RPMI7951 (cell line): Measurements from ENCODE around the gene PRR5. TPM values are rescaled to one million over a fixed set of nuclear protein-coding genes. Genes with fewer than 3 reads are reported as not detected.

Source experiments
- DNase-seq: peaks from one replicate; pipeline ENCODE4 v3.0.0-alpha.2; 2012; ENCODE audit warnings: low read depth
- total RNA-seq: library from RNA; depleted of rRNA; stranded (reverse); fragments of >200 nt; shearing (Covaris generic); gene quantifications from 2 replicates; pipeline ENCODE4 v1.2.3, GENCODE V29; 2014

The PRR5 gene
- total RNA-seq, 1 experiment from 2014 or later: 0.96 TPM

DNA sequence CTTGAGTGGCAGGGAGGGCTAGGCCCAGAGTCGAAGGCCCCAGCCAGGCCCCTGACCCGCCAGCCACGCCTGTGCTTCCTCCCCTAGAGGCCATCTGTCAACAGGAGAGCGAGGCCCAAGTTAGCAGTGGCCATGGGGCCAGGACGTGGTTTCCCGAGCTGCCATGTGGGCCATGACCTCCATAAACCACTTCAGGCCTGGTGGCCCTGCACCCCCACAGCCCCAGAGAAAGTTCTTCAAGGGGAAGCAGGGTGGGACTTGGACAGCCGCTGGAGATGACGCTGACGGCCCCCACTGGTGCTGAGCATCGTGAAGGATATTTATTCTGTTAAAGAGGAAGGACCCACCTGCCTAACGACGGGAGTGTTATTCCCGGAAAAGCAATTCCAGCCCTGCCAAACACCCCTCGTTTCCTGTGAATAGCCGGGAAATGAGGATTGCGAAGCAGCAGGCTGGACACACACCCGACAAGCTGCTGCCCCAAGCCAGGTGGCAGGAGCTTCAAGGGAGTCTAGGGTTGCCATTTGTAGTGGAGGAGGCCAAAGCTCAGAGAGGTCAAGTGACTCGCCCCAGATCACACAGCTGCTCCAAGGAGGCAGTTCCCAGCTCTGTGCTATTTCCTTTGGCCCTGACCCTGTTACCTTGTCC lies 12.8 kb downstream of the PRR5 start:
- no peak for DNase-seq

DNA sequence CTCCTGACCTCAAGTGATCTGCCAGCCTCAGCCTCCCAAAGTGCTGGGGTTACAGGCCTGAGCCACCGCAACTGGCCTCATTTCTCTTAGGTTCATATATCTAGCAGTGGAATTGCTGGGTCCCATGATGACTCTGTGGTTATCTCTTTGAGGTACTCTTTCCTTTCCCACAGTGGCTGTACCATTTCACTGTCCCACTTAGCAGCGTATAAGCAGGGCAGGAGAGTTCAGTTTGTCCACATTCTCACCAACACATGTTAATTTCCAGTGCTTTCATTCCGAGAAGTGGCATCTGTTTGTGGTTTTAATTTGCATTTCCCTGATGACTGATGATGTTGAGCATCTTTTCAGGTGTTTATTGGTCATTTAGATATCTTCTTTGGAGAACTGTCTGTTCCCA lies 16.4 kb downstream of the PRR5 start:
- DNase-seq: no peak

DNA sequence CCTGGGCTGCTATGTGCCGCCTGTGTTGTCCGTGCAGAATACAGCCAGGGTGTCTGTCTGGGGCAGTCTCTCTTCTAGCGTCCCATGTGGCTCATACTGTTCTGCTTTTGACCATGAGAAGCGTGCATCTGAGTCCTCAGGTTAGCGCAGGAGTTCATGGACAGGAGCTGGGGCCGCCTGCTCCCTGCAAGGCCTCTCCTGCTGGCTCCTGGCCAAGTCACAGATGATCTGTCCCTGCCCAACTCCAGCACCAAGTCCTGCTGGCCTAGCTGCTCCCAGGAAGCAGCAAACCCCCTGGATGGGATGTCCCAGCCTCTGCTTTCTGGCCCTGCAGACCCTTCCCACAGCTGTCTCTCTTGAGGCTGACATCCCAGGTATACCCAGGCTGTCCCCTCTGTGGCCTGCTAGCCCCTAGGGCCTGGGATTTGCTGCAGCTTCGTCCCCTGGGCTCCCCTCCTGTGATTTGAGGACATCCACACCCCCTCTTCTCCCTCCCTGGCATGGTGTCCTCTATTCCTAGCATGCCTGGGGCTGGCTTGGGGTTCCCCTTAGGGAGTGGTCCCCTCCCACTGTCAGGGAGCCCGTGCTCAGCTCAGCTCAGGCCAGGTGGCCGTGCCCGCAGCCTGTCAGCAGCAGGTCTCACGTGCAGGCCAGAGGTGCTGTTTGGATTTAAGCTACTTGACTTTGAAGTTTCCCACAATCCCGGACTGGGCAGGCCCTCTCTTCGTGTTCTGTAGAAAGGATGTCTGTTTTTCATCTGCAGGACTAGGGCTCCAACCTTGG lies 17.8 kb downstream of the PRR5 start:
- DNase-seq: no peak

DNA sequence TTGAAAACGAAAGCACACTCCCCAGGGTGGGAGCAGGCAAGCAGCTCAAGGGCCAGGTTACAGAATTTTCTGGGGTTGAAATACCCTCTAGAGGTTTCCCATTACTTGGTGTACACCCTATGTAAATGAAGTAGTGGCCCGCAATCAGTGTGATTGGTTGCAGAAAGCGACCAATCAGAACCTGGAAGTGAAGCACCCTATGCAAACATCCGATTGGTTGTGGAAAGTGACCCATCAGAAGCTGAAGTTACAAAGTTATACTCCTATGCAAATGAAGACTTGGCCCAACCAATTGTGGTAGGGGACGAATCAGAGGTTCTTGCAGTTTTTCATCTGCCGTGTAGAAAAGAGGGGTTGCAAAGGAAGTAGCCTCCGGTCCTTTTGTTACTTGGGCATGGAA lies 19.2 kb downstream of the PRR5 start:
- DNase-seq: no peak

DNA sequence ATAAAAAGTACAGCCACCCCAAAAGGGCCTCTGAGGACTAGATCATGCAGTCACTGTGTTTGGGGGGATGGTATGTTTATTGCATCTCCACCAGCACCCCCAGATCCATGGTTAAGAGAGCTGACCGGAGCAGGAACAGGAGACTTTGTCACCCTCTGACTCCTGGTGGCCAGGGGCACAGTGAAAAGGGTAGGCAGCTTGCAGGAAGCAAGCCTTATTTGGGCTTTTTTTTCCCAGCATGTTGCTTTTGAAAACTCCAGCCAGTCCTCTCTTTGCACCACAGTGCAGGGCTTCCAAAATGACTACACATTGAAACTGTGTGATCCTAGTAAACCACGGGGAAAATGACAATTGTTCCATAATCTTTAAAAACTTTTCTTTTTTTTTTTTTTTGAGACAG lies 20.6 kb downstream of the PRR5 start:
- DNase-seq: no peak

DNA sequence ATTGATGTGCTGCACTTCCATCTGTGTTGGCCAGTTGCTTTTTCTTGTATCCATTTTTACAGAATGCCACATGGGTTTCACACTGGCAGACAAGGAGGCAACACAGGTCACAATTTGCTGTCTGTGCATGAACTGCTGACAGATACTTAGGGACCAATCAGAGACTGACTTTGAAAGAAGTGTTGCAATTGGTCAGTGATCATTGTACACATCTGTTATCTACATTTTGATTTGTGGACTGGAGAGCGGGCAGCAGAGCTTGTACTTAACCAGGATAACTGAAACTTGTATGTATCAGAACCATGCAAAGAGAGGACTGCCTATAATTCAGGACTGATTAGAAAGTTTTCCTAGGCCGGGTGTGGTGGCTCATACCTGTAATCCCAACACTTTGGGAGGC lies 21.8 kb downstream of the PRR5 start:
- DNase-seq: no peak

DNA sequence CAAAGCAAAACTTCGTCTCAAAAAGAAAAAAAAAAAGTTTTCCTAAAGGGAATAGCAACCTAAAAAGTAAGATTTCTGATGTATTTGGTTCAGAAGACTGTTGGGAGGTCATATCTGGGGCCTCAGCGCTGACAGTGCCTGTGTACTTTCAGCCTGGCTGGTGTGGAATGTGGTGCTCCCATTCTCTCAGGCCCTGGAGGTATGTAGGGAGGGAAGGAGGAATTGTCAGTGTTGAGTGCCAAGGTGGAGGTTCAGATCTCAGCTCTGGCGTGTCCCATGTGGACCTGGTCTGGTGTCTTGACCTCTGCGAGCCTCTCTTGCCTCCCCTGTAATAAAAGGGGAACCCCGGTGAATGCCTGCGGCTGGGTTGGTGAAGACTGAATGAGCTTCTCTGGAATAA lies 22.4 kb downstream of the PRR5 start:
- no peak for DNase-seq

DNA sequence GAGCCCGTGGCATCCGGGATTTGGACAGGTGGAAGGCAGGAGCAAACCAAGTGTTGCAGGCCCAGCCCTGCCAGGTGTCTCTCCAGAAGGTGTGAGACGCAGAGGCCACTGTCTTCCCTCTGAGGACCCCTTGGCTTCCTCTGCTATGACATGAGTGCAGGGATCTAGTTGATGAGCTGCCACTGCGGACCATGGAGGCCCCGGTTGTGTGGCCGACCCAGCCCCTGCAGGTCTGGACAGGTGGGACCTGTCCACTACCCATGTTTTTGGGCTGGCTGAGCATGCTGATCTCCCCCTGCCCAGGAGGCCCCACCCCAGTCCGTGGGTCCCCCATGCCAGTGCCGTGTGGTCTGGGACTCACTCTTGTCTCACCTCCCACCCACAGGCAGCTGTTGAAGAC lies 22.9 kb downstream of the PRR5 start:
- DNase-seq: no peak

DNA sequence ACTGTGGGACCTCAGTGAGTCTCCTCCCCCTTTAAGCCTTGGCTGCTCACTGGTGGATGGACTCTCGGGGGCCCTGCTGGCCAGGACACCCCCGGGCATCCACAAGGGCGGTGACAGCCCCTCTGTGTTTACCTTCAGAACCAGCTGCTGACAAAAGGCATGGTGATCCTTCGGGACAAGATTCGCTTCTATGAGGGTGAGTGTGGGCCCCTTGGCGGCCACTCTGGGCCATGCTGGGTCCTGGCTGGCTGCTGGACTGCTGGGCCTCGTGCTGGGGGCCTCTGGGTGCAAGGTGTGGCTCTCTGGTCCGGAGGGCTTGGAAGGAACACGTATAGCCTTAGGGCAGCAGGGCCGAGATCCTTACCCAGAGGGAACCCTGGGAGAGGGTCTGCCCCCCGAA lies 24.4 kb downstream of the PRR5 start:
- no peak for DNase-seq

DNA sequence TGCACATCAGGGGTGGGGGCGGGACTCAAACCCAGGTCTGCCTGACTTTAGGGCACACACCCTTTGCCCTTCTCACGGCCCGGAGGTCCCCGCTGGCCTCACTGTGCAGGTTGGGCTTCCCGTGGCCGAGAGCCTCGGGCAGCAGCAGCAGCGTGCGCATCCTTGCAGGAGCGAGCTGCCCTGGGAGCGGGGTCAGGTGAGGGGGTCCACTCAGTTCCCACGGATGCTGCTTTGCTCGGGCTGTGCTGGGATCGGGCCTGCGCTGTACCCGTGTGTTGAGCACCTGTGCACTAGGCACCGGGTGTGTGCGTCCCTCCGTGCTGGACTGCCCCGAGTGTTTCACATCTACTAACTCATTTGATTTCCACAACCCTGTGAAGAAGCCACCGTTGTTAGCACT lies 25.1 kb downstream of the PRR5 start:
- DNase-seq: no peak

DNA sequence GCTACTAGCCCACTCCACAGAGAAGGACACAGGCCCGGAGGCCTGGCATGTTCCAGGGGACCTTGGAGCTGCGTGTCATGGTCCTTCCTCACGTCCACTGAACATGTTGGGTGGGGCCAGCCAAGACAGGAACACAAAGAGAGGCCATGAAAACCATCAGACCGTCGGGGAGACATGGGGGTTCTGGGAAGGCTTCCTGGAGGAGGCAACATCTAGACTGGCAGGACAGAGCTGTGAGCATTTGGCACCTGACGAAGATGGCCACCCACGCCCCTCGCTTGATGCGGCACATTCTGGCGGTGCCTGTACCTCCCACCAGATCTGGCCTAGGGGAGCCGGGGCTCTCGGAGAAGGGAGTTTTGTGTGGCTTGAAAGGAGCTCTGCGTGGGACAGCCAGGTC lies 25.7 kb downstream of the PRR5 start:
- no peak for DNase-seq

DNA sequence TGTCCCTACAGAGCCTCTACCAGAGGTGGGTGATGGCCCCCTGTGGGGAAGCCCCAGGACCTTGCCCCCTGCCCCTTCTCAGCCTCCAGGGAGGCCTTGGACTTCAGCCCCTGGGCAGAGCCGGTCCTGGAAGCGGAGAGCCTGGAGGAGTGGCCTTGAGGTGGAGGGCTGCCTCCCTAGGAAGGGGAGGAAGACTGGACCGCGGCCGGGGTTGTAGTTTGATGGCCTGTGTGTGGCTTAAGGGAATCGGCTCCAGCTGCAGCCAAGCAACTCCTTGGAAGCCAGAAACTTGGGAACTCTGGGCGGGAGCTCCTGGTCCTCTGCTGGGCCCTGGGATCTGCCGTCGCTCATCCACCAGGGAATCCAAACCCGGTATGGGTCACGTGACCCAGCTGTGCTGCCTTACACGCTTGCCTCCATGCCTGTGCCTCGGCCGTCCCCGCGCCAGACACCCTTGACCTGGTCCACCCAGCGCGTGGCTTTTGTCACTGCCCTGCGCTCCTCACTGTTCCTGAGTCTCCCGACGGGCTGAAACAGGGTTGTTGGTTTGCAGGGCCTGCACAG lies 26.8 kb downstream of the PRR5 start:
- DNase-seq: no peak

DNA sequence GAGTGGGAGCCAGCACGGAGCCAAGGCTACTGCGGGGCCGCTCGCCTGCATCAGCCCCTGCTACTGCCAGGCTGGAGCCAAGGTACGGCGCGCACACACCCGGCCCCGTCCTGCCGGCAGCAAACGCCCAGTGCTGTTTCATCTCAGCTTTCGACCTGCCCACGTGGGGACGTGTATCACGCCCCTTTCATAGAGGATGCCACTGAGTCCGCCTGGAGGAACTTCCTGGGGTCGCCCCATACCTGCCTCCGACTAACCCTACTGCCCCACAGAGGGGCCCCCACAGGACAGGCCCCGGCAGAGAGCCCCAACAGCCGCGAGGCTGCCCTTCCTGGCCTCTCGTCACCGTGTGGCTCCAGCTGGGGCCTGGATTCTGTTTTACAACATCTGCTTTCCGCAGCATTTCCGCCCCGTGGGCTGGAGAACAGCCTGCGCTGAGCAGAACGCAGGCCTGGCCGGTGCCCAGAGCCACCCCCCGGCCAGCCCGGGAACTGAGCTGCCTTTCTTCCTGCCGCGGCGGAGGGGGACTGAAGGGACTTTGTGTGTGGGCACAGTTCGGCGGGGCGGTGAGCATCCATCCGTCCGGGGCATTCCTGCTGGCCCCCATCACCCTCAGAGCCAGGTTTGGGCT lies 27.5 kb downstream of the PRR5 start:
- DNase-seq: no peak

DNA sequence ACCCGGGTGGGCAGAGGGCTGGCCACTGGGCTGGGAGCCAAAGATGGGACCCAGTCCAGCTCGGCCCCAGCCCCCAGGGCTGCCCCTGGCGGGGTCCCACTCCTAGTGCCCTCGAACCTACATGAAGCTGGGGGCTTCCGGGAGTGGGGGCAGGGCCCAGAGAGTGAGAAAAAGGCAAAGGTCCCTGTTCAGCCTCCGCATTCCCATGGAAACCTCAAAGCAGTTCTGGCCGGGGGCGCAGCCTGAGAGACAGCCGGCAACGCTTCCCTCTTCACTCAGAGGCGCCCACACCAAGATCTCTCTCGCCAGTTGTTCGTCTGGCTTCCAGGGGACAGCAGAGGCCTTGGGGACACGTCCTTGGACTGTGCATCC lies 28.0 kb downstream of the PRR5 start:
- DNase-seq: no peak

DNA sequence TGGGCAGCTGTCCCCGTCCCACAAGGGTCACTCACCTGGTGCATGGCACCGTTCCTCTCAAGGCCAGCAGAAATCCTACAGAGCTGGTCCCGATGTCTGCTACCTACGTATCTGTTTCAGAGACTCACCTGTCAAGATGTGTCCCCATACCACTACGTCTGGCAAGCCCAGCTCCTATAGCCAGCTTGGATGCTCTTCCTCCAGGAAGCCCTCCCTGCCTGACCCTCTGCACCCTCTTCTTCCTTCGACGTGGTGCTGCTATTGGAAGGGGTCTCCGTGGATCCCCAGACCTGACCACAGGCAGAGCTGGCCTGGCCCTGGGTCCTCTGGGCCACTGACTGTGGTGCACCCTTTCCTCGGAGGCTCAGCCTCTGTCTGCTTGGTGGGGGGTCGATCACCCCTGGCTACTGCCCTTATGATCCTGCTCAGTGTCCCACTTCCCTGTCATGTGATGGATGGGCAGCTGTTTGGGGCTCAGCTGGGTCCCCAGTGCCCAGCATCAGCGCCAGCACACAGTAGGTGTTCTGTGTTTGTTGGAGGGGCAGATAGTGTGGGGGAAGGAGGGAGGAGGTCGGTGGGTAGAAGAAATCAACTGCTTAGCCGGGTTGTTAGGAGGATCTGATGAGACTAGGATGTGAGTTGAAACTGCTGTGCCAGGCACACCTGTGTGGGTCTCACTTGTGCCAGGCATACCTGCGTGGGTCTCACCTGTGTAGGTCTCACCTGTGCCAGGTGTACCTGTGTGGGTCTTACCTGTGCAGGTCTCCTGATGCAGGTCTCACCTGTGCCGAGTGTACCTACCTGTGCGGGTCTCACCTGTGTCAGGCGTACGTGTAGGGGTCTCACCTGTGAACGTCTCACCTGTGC lies 28.7 kb downstream of the PRR5 start:
- no peak for DNase-seq

DNA sequence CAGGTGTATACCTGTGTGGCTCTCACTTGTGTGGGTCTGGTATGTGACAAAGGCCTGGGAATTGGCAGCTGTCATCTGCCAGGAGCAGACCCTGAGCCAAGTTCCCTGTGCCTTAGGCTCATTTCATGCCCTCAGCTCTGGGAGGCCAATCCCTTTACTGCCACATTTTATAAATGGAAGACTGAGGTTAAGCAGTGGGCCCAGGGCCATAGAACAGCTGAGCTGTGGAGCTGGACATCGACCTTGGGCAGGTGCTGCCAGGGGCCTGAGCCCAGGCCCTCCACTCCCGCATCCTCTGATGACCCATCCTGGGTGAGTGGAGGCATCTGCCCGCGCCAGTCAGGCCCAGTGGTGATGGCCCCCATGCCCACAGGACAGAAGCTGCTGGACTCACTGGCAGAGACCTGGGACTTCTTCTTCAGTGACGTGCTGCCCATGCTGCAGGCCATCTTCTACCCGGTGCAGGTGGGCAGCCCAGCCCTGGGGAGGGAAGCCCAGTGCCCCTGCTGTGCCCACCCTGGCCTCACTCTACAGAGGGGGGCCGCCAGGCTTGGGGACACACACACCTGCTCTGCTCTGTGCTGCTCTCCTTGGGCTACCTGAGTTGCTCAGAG lies 29.5 kb downstream of the PRR5 start:
- DNase-seq: no peak

DNA sequence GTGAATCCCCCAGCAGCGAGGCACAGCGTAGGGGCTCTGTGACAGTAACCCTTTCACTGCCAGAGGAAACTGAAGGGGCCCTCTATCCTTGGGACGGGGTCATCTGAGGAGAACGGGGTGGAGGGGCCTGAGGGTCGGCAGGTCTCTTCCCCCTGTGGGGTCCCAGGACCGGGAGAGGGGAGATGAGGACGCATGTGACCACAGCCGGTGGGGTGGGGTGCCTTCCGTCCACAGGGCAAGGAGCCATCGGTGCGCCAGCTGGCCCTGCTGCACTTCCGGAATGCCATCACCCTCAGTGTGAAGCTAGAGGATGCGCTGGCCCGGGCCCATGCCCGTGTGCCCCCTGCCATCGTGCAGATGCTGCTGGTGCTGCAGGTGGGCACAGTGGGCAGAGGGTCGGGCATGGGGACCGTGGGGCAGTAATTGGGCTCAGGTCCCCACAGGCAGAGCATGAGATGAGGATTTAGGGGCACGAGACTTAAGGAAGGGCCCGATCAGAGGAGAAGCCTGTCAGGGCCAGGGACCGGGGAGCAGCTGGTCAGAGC lies 30.1 kb downstream of the PRR5 start:
- DNase-seq: no peak

DNA sequence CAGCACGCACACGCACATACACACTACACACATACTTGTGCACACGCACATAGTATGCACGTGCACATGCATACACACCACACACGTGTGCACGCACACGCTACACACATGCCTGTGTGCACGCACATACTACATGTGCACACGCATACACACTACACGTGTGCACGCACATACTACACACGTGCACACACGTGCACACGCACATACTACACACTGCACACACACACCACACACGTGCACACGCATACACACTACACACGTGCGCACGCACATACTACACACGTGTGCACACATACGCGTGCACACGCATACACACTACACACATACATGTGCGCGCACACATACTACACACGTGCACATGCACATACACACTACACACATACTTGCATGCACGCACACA lies 30.7 kb downstream of the PRR5 start:
- DNase-seq: no peak

DNA sequence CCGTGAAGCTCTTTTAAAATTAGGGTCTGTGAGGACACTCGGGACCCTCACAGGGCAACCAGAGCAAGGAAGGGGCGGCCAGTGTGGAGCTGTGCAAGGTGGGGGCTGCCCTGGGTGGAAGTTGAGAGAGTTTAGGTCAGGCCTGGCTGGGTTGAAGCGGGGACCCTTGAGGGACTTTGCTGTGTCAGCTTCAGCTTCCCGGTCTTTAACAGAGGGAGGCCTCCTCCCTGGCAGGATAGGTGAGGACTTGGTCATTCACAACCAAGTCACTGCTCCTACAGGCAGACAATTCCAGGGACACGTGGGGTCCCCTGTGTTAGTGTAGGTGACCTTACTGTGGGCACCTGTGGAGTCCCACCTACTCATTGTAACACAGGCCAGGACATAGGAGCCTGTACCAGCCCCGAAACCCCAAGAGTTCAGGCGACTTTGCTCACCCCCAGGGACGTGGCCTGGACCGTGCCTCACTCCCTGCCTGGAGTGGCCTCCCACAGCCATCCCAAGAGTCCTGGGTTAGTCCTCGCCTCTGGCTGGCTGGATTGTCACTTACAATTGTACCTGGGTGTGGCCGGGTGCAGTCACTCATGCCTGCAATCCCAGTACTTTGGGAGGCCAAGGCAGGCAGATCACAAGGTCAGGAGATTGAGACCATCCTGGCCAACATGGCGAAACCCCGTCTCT lies 31.6 kb downstream of the PRR5 start:
- DNase-seq: no peak

DNA sequence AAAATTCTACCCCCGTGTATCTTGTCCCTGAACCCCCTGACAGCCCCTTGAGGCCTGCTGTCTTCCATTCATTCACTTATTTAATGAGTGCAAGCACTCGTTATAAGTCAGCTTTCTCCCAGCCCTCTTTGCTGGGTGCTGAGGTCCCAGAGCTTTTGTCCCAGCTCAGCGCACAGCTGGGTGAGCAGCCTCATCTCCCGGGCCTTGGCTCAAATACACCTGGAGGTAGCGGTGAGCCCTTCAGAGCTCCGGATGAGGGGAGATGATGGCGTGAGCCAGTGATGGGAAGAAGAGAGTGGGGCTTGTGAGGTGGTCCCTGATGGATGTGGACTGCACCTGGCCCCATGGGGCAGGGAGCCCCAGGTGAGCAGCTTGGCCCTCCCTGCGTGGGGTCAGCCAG lies 32.3 kb downstream of the PRR5 start:
- no peak for DNase-seq
